Measurements from ENCODE around the gene RNF157.

DNA sequence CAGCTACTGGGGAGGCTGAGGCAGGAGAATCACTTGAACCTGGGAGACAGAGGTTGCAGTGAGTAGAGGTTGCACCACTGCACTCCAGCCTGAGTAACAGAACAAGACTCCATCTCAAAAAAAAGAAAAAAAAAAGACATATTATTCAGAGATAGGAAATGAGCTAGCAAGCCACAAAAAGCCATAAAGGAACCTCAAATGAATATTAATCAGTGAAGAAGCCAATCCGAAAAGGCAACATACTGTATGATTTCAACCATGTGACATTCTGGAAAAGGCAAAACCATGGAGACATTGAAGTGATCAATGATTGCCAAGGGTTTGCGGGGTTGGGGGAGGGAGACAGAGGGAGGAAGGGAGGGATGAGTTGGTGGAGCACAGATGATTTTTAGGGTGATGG is 128.3 kb downstream of the RNF157 start:
- TF ChIP-seq, protein P1, sequence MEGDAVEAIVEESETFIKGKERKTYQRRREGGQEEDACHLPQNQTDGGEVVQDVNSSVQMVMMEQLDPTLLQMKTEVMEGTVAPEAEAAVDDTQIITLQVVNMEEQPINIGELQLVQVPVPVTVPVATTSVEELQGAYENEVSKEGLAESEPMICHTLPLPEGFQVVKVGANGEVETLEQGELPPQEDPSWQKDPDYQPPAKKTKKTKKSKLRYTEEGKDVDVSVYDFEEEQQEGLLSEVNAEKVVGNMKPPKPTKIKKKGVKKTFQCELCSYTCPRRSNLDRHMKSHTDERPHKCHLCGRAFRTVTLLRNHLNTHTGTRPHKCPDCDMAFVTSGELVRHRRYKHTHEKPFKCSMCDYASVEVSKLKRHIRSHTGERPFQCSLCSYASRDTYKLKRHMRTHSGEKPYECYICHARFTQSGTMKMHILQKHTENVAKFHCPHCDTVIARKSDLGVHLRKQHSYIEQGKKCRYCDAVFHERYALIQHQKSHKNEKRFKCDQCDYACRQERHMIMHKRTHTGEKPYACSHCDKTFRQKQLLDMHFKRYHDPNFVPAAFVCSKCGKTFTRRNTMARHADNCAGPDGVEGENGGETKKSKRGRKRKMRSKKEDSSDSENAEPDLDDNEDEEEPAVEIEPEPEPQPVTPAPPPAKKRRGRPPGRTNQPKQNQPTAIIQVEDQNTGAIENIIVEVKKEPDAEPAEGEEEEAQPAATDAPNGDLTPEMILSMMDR (IDR thresholded peaks at IDR 0.05 in 4 of 5, conservative IDR thresholded peaks at IDR 0.05 in 1 of 5), result no peak
- TF ChIP-seq POLR2A (IDR thresholded peaks at IDR 0.05), result no peak

Data from gastrocnemius medialis (tissue), 4 donors.